Subcutaneous adipose tissue (tissue), 4 donors: ENCODE results near the gene DENND4C. TPM values are rescaled to one million over a fixed set of nuclear protein-coding genes. Genes with fewer than 3 reads are reported as not detected.

Source experiments
- CTCF ChIP-seq: fragments of 450-650 bp; IDR thresholded peaks from one replicate; pipeline ENCODE4 v1.5.1; 2016; ENCODE audit warnings: low read depth, mild to moderate bottlenecking, control low read depth, antibody characterized with exemption, moderate library complexity
- total RNA-seq, 4 donors: library from RNA; depleted of rRNA; stranded (reverse); fragments of >200 nt; gene quantifications; one replicate each; pipeline ENCODE4 v1.1.0, GENCODE V29; 2016

DENND4C gene
- total RNA-seq, 4 donors from 2014 or later = 111 to 309 (median 167) TPM

DNA sequence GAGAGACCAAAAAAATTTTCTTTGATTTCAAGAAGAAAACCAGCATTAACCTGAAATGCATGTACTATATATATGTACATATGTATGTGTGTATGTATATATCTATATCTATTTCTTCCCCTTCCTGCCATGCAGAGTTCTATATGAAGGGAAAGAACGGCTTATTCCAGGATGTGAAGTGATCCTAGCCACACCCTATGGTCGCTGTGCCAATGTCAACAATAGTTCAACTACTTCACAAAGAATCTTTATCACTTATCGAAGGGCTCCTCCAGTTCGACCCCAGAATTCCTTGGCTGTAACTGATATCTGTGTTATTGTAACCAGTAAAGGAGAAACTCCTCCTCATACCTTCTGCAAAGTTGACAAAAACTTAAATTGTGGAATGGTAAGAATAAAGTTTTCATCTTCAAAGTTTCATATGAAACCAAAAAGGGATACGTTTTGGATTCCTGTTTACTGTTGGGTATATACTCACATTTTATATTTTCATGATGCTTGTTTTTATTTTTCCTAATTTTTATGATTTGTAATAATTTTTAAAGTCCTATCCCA is 56.2 kb downstream of the DENND4C start:
- no peak for TF ChIP-seq CTCF

- TF ChIP-seq CTCF = no peak
These were observed 57.6 kb downstream of the DENND4C start for GRCh38 chr9:19288081-19288480.

DNA sequence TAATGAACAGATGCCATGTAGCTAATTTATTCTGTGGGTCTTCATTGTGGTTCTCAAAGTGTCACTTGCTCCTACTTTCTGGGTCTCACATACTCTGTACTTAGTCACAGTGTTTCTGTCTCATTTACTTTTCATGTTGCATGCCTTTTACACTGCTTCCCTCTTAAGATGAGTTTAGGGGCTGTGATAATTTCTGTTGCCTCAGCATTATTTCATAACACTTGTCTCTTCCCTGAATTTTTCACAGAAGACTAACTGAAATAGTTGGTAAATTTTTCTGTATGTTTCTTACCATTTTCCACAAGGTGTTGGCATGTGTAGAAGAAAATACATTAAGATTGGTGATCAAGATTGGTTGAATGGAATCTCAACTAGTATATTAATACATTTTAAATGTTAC is 59.6 kb downstream of the DENND4C start:
- no peak for TF ChIP-seq CTCF

DNA sequence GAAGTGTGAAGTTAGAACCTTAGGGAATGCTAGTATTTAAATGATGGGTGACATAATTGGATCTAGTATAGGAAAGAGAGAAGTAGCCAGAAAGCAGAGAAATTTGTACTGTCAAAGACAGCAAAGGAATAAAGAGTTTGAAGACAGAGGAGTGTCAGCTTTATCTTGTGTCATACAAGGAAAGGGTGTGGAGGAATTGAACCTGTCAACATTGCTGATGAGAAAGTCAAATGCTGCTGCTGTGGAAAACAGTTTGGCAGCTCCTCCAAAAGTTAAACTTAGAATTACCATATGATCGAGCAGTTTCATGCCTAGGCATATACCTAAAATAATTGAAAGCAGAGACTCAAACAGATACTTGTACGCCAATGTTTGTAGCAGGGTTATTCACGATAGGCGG is 63.7 kb downstream of the DENND4C start:
- TF ChIP-seq CTCF = no peak

DNA sequence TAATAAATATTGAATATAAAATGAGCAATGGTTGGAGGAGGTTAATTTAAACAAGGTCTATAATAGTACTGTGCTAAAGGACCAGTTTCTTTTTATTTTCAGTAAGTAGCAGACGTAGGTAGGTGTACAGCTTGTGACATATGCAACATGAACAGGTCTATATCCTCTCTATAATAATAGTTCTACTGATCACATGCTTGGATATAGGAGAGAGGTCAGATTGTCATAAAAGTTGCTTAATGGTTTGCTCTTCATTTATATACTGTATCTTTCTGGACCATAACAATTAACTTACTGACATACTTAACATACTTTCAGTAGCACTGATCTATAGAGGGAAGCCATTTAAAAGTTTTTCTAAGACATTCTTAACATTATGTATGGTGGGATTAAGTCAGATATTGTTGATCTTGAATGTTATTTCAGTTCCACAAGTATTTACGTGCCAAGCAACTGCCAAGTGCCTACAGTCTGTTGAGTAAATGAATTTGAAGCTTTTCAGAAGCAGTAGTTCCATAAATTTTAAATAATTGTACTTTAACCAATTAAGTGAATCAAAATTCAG is 68.0 kb downstream of the DENND4C start:
- no peak for TF ChIP-seq CTCF

GRCh38 chr9:19303216-19303615 is 72.7 kb downstream of the DENND4C start:
- TF ChIP-seq CTCF = no peak

DNA sequence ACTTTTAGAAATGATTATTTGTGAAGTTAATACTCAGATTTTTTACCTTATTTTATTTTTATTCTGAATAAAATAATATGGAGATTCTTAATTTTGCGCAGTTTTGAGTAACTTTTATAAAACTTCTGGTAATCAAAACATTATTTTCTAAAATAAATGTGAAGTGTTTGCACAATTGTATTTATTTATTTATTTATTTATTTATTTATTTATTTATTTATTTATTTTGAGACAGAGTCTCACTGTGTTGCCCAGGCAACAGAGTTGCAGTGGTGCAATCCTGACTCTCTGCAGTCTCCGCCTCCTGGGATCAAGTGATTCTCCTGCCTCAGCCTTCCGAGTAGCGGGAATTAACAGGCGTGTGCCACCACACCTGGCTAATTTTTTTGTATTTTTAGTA is 76.1 kb downstream of the DENND4C start:
- no peak for TF ChIP-seq CTCF
